HEK293 (cell line): ENCODE measurements around the gene DEDD.
A peak's percentile ranks its signal among the peaks of the same experiment; 100 is the strongest.

ENCODE experiments used
- RBAK ChIP-seq: fragments of 450-650 bp; formaldehyde crosslinking; IDR thresholded peaks from 2 replicates; pipeline ENCODE4 v1.5.1; 2016; ENCODE audit warnings: missing biosample characterization, missing genetic modification characterization
- SCRT2 ChIP-seq: fragments of 450-650 bp; formaldehyde crosslinking; IDR thresholded peaks from 2 replicates; pipeline ENCODE4 v1.5.1; 2016; ENCODE audit warnings: missing biosample characterization, missing genetic modification characterization
- TCF7L2 ChIP-seq: IDR thresholded peaks from 2 replicates; pipeline ENCODE4 v1.6.1; 2011; ENCODE audit warnings: low read depth, mild to moderate bottlenecking, inconsistent platforms, low read length, moderate library complexity, borderline replicate concordance
- ZBTB6 ChIP-seq: fragments of 450-650 bp; formaldehyde crosslinking; IDR thresholded peaks from 2 replicates; pipeline ENCODE4 v1.5.1; 2017; ENCODE audit warnings: missing biosample characterization, missing genetic modification characterization
- ZFP41 ChIP-seq: fragments of 450-650 bp; formaldehyde crosslinking; IDR thresholded peaks from 2 replicates; pipeline ENCODE4 v1.5.1; 2016; ENCODE audit warnings: missing biosample characterization, missing genetic modification characterization, borderline replicate concordance
- ZNF133 ChIP-seq: fragments of 450-650 bp; formaldehyde crosslinking; IDR thresholded peaks from 2 replicates; pipeline ENCODE4 v1.5.1; 2016; ENCODE audit warnings: missing biosample characterization, missing genetic modification characterization
- ZNF148 ChIP-seq: fragments of 450-650 bp; formaldehyde crosslinking; IDR thresholded peaks from 2 replicates; pipeline ENCODE4 v1.5.0; 2017; ENCODE audit warnings: missing biosample characterization, missing genetic modification characterization, borderline replicate concordance
- ZNF16 ChIP-seq: fragments of 450-650 bp; formaldehyde crosslinking; IDR thresholded peaks from 2 replicates; pipeline ENCODE4 v1.5.1; 2016; ENCODE audit warnings: low read depth, missing biosample characterization, missing genetic modification characterization
- ZNF211 ChIP-seq: fragments of 450-650 bp; formaldehyde crosslinking; IDR thresholded peaks from 2 replicates; pipeline ENCODE4 v1.5.1; 2016; ENCODE audit warnings: low read depth, missing biosample characterization, missing genetic modification characterization
- ZNF280D ChIP-seq: fragments of 450-650 bp; formaldehyde crosslinking; IDR thresholded peaks from 2 replicates; pipeline ENCODE4 v1.5.1; 2016; ENCODE audit warnings: missing biosample characterization, missing genetic modification characterization
- ZNF335 ChIP-seq: fragments of 450-650 bp; formaldehyde crosslinking; conservative IDR thresholded peaks from 2 replicates; pipeline ENCODE4 v1.5.1; 2016; ENCODE audit warnings: missing biosample characterization, missing genetic modification characterization
- ZNF354C ChIP-seq: fragments of 450-650 bp; formaldehyde crosslinking; IDR thresholded peaks from 2 replicates; pipeline ENCODE4 v1.5.1; 2016; ENCODE audit warnings: missing biosample characterization, missing genetic modification characterization, low read depth, borderline replicate concordance
- ZNF362 ChIP-seq: fragments of 450-650 bp; formaldehyde crosslinking; IDR thresholded peaks from 2 replicates; pipeline ENCODE4 v1.5.1; 2016; ENCODE audit warnings: missing biosample characterization, missing genetic modification characterization
- ZNF366 ChIP-seq: fragments of 450-650 bp; formaldehyde crosslinking; conservative IDR thresholded peaks from 2 replicates; pipeline ENCODE4 v1.5.1; 2016; ENCODE audit warnings: missing biosample characterization, missing genetic modification characterization
- ZNF501 ChIP-seq: fragments of 450-650 bp; formaldehyde crosslinking; IDR thresholded peaks from 2 replicates; pipeline ENCODE4 v1.5.1; 2016; ENCODE audit warnings: missing biosample characterization, missing genetic modification characterization
- ZNF549 ChIP-seq: fragments of 450-650 bp; IDR thresholded peaks from 2 replicates; pipeline ENCODE4 v1.5.1; 2018; ENCODE audit warnings: missing biosample characterization, missing genetic modification characterization, mild to moderate bottlenecking, inconsistent platforms, moderate library complexity
- TF ChIP-seq, protein P1 (sequence below): fragments of 450-650 bp; formaldehyde crosslinking; IDR thresholded peaks from 2 replicates; pipeline ENCODE4 v1.5.1; 2017; ENCODE audit warnings: missing biosample characterization, missing genetic modification characterization
- TF ChIP-seq, protein P2 (sequence below): fragments of 450-650 bp; formaldehyde crosslinking; IDR thresholded peaks from 2 replicates; pipeline ENCODE4 v1.5.1; 2016; ENCODE audit warnings: missing biosample characterization, missing genetic modification characterization
- TF ChIP-seq, protein P3 (sequence below): fragments of 450-650 bp; formaldehyde crosslinking; conservative IDR thresholded peaks from 2 replicates; pipeline ENCODE4 v1.5.1; 2016; ENCODE audit warnings: low read depth, missing biosample characterization, missing genetic modification characterization
- TF ChIP-seq, protein P4 (sequence below): sonication (generic); formaldehyde crosslinking; IDR thresholded peaks from 2 replicates; pipeline ENCODE4 v1.8.1; 2022; ENCODE audit warnings: mild to moderate bottlenecking, moderate library complexity, missing genetic modification reagents

The DEDD gene

DNA sequence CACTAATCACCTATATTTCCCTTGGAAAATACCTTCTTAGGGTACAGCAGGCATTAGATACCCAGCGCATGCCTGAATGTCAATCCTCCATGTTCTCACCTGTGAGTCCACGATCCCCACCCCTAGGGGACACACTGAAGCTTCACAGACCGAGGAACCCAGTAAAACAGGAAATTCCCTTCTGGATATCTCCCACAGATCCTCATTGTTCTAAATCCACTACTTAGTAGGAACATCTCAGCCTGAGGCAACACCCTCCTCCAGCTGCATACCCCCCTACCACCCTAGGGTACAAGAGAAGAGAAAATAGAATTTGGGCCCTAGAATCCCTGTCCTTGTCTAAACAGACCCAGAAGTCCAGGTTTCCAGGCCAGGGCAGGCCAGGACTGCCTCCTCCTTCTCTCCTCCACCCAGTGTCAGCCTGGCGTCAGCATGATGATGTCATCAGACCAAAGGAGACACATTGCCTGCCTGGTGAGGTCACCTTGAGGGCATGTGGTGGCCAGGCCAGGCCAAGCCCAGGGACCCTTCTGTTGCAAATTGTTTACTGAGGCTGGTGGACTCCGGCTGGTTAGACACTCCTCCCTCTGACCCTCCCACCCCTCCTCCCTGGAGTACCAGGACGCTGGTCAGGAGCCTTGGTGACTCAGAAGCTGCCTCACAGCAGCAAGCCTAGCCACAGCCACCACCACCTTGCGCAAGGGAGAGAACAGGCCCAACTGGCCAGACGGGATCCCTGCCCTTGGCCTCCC is 49.3 kb downstream of the DEDD start (continued):
- TF ChIP-seq, protein P1, sequence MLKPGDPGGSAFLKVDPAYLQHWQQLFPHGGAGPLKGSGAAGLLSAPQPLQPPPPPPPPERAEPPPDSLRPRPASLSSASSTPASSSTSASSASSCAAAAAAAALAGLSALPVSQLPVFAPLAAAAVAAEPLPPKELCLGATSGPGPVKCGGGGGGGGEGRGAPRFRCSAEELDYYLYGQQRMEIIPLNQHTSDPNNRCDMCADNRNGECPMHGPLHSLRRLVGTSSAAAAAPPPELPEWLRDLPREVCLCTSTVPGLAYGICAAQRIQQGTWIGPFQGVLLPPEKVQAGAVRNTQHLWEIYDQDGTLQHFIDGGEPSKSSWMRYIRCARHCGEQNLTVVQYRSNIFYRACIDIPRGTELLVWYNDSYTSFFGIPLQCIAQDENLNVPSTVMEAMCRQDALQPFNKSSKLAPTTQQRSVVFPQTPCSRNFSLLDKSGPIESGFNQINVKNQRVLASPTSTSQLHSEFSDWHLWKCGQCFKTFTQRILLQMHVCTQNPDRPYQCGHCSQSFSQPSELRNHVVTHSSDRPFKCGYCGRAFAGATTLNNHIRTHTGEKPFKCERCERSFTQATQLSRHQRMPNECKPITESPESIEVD, result no peak
- TF ChIP-seq SCRT2 (tag by site-specific recombination) (peak; percentile 26; the same call in 1 of the 2 replicates), ZNF362 (tag by site-specific recombination) (no peak), ZBTB6 (tag by site-specific recombination) (no peak), ZFP41 (tag by site-specific recombination) (no peak), ZNF501 (tag by site-specific recombination) (no peak), ZNF354C (no peak), ZNF211 (tag by site-specific recombination) (no peak), ZNF549 (tag by site-specific recombination) (no peak), ZNF16 (tag by site-specific recombination) (no peak), ZNF366 (peak; percentile 79), ZNF335 (tag by site-specific recombination) (peak; percentile 90), RBAK (tag by site-specific recombination) (no peak), ZNF133 (tag by site-specific recombination) (no peak), ZNF280D (tag by site-specific recombination) (no peak), TCF7L2 (no peak), ZNF148 (tag by site-specific recombination) (no peak)
- TF ChIP-seq, protein P2, sequence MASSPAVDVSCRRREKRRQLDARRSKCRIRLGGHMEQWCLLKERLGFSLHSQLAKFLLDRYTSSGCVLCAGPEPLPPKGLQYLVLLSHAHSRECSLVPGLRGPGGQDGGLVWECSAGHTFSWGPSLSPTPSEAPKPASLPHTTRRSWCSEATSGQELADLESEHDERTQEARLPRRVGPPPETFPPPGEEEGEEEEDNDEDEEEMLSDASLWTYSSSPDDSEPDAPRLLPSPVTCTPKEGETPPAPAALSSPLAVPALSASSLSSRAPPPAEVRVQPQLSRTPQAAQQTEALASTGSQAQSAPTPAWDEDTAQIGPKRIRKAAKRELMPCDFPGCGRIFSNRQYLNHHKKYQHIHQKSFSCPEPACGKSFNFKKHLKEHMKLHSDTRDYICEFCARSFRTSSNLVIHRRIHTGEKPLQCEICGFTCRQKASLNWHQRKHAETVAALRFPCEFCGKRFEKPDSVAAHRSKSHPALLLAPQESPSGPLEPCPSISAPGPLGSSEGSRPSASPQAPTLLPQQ (tag by site-specific recombination), result 0 out of 2 replicates have a peak, but pooled peaks have one; percentile 36
- TF ChIP-seq, protein P3, sequence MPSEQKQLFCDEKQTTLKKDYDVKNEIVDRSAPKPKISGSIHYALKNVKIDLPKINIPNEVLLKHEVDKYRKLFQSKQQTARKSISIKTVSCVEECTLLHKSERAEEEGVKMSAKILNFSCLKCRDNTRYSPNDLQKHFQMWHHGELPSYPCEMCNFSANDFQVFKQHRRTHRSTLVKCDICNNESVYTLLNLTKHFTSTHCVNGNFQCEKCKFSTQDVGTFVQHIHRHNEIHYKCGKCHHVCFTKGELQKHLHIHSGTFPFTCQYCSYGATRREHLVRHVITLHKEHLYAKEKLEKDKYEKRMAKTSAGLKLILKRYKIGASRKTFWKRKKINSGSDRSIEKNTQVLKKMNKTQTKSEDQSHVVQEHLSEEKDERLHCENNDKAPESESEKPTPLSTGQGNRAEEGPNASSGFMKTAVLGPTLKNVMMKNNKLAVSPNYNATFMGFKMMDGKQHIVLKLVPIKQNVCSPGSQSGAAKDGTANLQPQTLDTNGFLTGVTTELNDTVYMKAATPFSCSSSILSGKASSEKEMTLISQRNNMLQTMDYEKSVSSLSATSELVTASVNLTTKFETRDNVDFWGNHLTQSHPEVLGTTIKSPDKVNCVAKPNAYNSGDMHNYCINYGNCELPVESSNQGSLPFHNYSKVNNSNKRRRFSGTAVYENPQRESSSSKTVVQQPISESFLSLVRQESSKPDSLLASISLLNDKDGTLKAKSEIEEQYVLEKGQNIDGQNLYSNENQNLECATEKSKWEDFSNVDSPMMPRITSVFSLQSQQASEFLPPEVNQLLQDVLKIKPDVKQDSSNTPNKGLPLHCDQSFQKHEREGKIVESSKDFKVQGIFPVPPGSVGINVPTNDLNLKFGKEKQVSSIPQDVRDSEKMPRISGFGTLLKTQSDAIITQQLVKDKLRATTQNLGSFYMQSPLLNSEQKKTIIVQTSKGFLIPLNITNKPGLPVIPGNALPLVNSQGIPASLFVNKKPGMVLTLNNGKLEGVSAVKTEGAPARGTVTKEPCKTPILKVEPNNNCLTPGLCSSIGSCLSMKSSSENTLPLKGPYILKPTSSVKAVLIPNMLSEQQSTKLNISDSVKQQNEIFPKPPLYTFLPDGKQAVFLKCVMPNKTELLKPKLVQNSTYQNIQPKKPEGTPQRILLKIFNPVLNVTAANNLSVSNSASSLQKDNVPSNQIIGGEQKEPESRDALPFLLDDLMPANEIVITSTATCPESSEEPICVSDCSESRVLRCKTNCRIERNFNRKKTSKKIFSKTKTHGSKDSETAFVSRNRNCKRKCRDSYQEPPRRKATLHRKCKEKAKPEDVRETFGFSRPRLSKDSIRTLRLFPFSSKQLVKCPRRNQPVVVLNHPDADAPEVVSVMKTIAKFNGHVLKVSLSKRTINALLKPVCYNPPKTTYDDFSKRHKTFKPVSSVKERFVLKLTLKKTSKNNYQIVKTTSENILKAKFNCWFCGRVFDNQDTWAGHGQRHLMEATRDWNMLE, result no peak
- TF ChIP-seq, protein P4, sequence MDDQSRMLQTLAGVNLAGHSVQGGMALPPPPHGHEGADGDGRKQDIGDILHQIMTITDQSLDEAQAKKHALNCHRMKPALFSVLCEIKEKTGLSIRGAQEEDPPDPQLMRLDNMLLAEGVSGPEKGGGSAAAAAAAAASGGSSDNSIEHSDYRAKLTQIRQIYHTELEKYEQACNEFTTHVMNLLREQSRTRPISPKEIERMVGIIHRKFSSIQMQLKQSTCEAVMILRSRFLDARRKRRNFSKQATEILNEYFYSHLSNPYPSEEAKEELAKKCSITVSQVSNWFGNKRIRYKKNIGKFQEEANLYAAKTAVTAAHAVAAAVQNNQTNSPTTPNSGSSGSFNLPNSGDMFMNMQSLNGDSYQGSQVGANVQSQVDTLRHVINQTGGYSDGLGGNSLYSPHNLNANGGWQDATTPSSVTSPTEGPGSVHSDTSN, result no peak
